ENCODE measurements around the gene WWC2.

The WWC2 gene

GRCh38 chr4:183185018-183185417, 86.0 kb downstream of the WWC2 start:
- no peaks in the 10 kb centered on the region for H3K9me3 ChIP-seq (ENCODE audit: insufficient read depth, low read length, severe bottlenecking)
- no peaks in the 10 kb centered on the region for H3K4me1 ChIP-seq (ENCODE audit: insufficient read depth, low read length)
- DNase-seq (no peak), ATAC-seq (ENCODE audit: insufficient read depth, low read depth) (no peak)
- TF ChIP-seq CTCF (IDR thresholded peaks at IDR 0.05; ENCODE audit: borderline replicate concordance, extremely low read depth, low read length, poor library complexity, severe bottlenecking): no peak
- no peak for TF ChIP-seq EZH2 (IDR thresholded peaks at IDR 0.05; ENCODE audit: borderline replicate concordance, low read depth, low read length, severe bottlenecking)
- H4K20me1 ChIP-seq (ENCODE audit: insufficient read depth, low read length): no peaks in the 10 kb centered on the region
- H3K4me2 ChIP-seq (ENCODE audit: insufficient read depth, low read length): no peak overlapping the region
- H3K27ac ChIP-seq (ENCODE audit: low read length): no peak overlapping the region
- H2AFZ ChIP-seq (ENCODE audit: low read depth, low read length): no peak overlapping the region
- H3K4me3 ChIP-seq (ENCODE audit: low read depth in 1 of 2, low read length in 2 of 2): no peak overlapping the region
- no peak overlapping the region for H3K9ac ChIP-seq (ENCODE audit: low read depth, low read length)
- no peaks in the 10 kb centered on the region for H3K27me3 ChIP-seq (ENCODE audit: insufficient read depth, low read length, poor library complexity)
- H3K79me2 ChIP-seq (ENCODE audit: insufficient read depth, low read length): no peaks in the 10 kb centered on the region
- H3K36me3 ChIP-seq (ENCODE audit: insufficient read depth, low read length): no peaks in the 10 kb centered on the region

- H4K20me1 ChIP-seq (ENCODE audit: insufficient read depth, low read length): no peaks in the 10 kb centered on the region
- no peaks in the 10 kb centered on the region for H3K79me2 ChIP-seq (ENCODE audit: insufficient read depth, low read length)
- no peaks in the 10 kb centered on the region for H3K9me3 ChIP-seq (ENCODE audit: insufficient read depth, low read length, severe bottlenecking)
- H3K9ac ChIP-seq (ENCODE audit: low read depth, low read length): no peak overlapping the region
- H3K4me3 ChIP-seq (ENCODE audit: low read depth in 1 of 2, low read length in 2 of 2): no peak overlapping the region
- no peak overlapping the region for H2AFZ ChIP-seq (ENCODE audit: low read depth, low read length)
- ATAC-seq (ENCODE audit: insufficient read depth, low read depth) (no peak), DNase-seq (no peak)
- no peak overlapping the region for H3K27ac ChIP-seq (ENCODE audit: low read length)
- H3K4me1 ChIP-seq (ENCODE audit: insufficient read depth, low read length): no peaks in the 10 kb centered on the region
- no peak overlapping the region for H3K4me2 ChIP-seq (ENCODE audit: insufficient read depth, low read length)
- H3K27me3 ChIP-seq (ENCODE audit: insufficient read depth, low read length, poor library complexity): no peaks in the 10 kb centered on the region
- TF ChIP-seq EZH2 (IDR thresholded peaks at IDR 0.05; ENCODE audit: borderline replicate concordance, low read depth, low read length, severe bottlenecking) (no peak), CTCF (IDR thresholded peaks at IDR 0.05; ENCODE audit: borderline replicate concordance, extremely low read depth, low read length, poor library complexity, severe bottlenecking) (no peak)
- no peaks in the 10 kb centered on the region for H3K36me3 ChIP-seq (ENCODE audit: insufficient read depth, low read length)
Measured at GRCh38 chr4:183185559-183185958, 86.5 kb downstream of the WWC2 start.

- H3K27me3 ChIP-seq (ENCODE audit: insufficient read depth, low read length, poor library complexity): no peaks in the 10 kb centered on the region
- no peak overlapping the region for H3K4me2 ChIP-seq (ENCODE audit: insufficient read depth, low read length)
- no peaks in the 10 kb centered on the region for H3K36me3 ChIP-seq (ENCODE audit: insufficient read depth, low read length)
- no peaks in the 10 kb centered on the region for H3K79me2 ChIP-seq (ENCODE audit: insufficient read depth, low read length)
- no peak overlapping the region for H2AFZ ChIP-seq (ENCODE audit: low read depth, low read length)
- no peak overlapping the region for H3K9ac ChIP-seq (ENCODE audit: low read depth, low read length)
- DNase-seq (no peak), ATAC-seq (ENCODE audit: insufficient read depth, low read depth) (no peak)
- H3K9me3 ChIP-seq (ENCODE audit: insufficient read depth, low read length, severe bottlenecking): no peaks in the 10 kb centered on the region
- no peak overlapping the region for H3K4me3 ChIP-seq (ENCODE audit: low read depth in 1 of 2, low read length in 2 of 2)
- no peaks in the 10 kb centered on the region for H4K20me1 ChIP-seq (ENCODE audit: insufficient read depth, low read length)
- no peak for TF ChIP-seq EZH2 (IDR thresholded peaks at IDR 0.05; ENCODE audit: borderline replicate concordance, low read depth, low read length, severe bottlenecking)
- no peak for TF ChIP-seq CTCF (IDR thresholded peaks at IDR 0.05; ENCODE audit: borderline replicate concordance, extremely low read depth, low read length, poor library complexity, severe bottlenecking)
- no peaks in the 10 kb centered on the region for H3K4me1 ChIP-seq (ENCODE audit: insufficient read depth, low read length)
- H3K27ac ChIP-seq (ENCODE audit: low read length): no peak overlapping the region
Measured at GRCh38 chr4:183186813-183187212, 87.8 kb downstream of the WWC2 start.
